HepG2 (cell line): ENCODE measurements around the gene HS6ST1. TPM values are rescaled to one million over a fixed set of nuclear protein-coding genes. Genes with fewer than 3 reads are reported as not detected.

Experiments
- ARID4A ChIP-seq: sonication (generic); formaldehyde crosslinking; IDR thresholded peaks from 2 replicates; pipeline ENCODE4 v1.5.0; 2020; ENCODE audit warnings: mild to moderate bottlenecking, missing genetic modification reagents, borderline replicate concordance
- ATF6 ChIP-seq: sonication (generic); formaldehyde crosslinking; conservative IDR thresholded peaks from 2 replicates; pipeline ENCODE4 v1.4.0; 2020; ENCODE audit warnings: missing genetic modification reagents
- CAMTA2 ChIP-seq: sonication (generic); formaldehyde crosslinking; IDR thresholded peaks from 2 replicates; pipeline ENCODE4 v1.4.0; 2020; ENCODE audit warnings: mild to moderate bottlenecking, missing genetic modification reagents, borderline replicate concordance
- CBX2 ChIP-seq, 2 experiments: fragments of 200-600 bp in 1 of 2; sonication (generic); formaldehyde crosslinking in 1 of 2; IDR thresholded peaks; 2 replicates each; pipeline versions ENCODE4 v1.7.0 to v1.8.1; 2018 to 2022; ENCODE audit warnings: low read depth in 2 of 2, low read length in 1 of 2, mild to moderate bottlenecking in 1 of 2, missing genetic modification reagents in 1 of 2
- CC2D1A ChIP-seq: sonication (generic); formaldehyde crosslinking; IDR thresholded peaks from 2 replicates; pipeline ENCODE4 v1.8.1; 2023; ENCODE audit warnings: mild to moderate bottlenecking, missing genetic modification reagents
- FOXC1 ChIP-seq: sonication (generic); formaldehyde crosslinking; IDR thresholded peaks from 2 replicates; pipeline ENCODE4 v1.8.0; 2022; ENCODE audit warnings: mild to moderate bottlenecking, missing genetic modification reagents, borderline replicate concordance
- KMT2B ChIP-seq: IDR thresholded peaks from 2 replicates; pipeline ENCODE4 v1.6.1; 2016; ENCODE audit warnings: missing genetic modification reagents, missing compliant biosample characterization
- MED8 ChIP-seq: sonication (generic); formaldehyde crosslinking; IDR thresholded peaks from 2 replicates; pipeline ENCODE4 v1.8.1; 2023; ENCODE audit warnings: mild to moderate bottlenecking, missing genetic modification reagents; ENCODE audit not compliant: insufficient replicate concordance
- RARA ChIP-seq: IDR thresholded peaks from 2 replicates; pipeline ENCODE4 v1.6.1; 2016; ENCODE audit warnings: missing genetic modification reagents, missing compliant biosample characterization
- SOX13 ChIP-seq, 3 experiments: fragments of 450-650 bp in 1 of 3; sonication (generic) in 1 of 3; formaldehyde crosslinking in 1 of 3; IDR thresholded peaks in 2 of 3; conservative IDR thresholded peaks in 1 of 3; 2 replicates each; pipeline versions ENCODE4 v1.5.0 to v1.6.1; 2016 to 2020; ENCODE audit warnings: antibody characterized with exemption in 1 of 3, mild to moderate bottlenecking in 1 of 3, missing compliant biosample characterization in 1 of 3, missing genetic modification reagents in 1 of 3, moderate library complexity in 1 of 3
- SPEN ChIP-seq: sonication (generic); formaldehyde crosslinking; IDR thresholded peaks from 2 replicates; pipeline ENCODE4 v1.5.1; 2020; ENCODE audit warnings: low read depth, mild to moderate bottlenecking, missing genetic modification reagents
- TAF15 ChIP-seq: fragments of 200-400 bp; formaldehyde crosslinking; IDR thresholded peaks from one replicate; pipeline ENCODE4 v1.6.1; 2018; ENCODE audit warnings: mild to moderate bottlenecking, low read depth, low read length; ENCODE audit not compliant: poor library complexity, severe bottlenecking
- ZEB1 ChIP-seq: IDR thresholded peaks from 2 replicates; pipeline ENCODE4 v1.6.1; 2012; ENCODE audit warnings: mild to moderate bottlenecking, low read depth, inconsistent platforms; ENCODE audit not compliant: insufficient replicate concordance
- ZNF10 ChIP-seq: sonication (generic); formaldehyde crosslinking; IDR thresholded peaks from 2 replicates; pipeline ENCODE4 v1.4.0; 2020; ENCODE audit warnings: mild to moderate bottlenecking, low read depth, missing genetic modification reagents, borderline replicate concordance
- ZNF20 ChIP-seq: sonication (generic); formaldehyde crosslinking; IDR thresholded peaks from 2 replicates; pipeline ENCODE4 v1.4.0; 2020; ENCODE audit warnings: mild to moderate bottlenecking, moderate library complexity, missing genetic modification reagents
- ZNF441 ChIP-seq: sonication (generic); formaldehyde crosslinking; IDR thresholded peaks from 2 replicates; pipeline ENCODE4 v1.7.0; 2021; ENCODE audit warnings: missing genetic modification reagents, borderline replicate concordance
- ZNF550 ChIP-seq: sonication (generic); formaldehyde crosslinking; IDR thresholded peaks from 2 replicates; pipeline ENCODE4 v1.4.0; 2020; ENCODE audit warnings: mild to moderate bottlenecking, missing genetic modification reagents, borderline replicate concordance
- ZNF709 ChIP-seq: sonication (generic); formaldehyde crosslinking; IDR thresholded peaks from 2 replicates; pipeline ENCODE4 v1.5.0; 2020; ENCODE audit warnings: mild to moderate bottlenecking, missing genetic modification reagents
- polyA plus RNA-seq, 8 experiments: library from polyadenylated mRNA; depleted of rRNA in 3 of 8; stranded (reverse) in 7 of 8; unstranded in 1 of 8; fragments of >200 nt; fragmentation: Illumina TruSeq in 4 of 8; extraction: Trizol in 4 of 8; gene quantifications; 2 replicates each; pipeline versions ENCODE4 v1.2.1 to v1.2.3, GENCODE V29; 2011 to 2016; ENCODE audit warnings: low read depth in 4 of 8, missing spikeins in 1 of 8, mixed read lengths in 1 of 8; ENCODE audit not compliant: insufficient read depth in 1 of 8
- total RNA-seq, 5 experiments: library from RNA; depleted of rRNA; stranded (reverse); fragments of >200 nt; fragmentation: Illumina TruSeq; extraction: Trizol; gene quantifications; 2 replicates each; pipeline ENCODE4 v1.2.3, GENCODE V29; 2016; ENCODE audit warnings: low read depth in 1 of 5
- TF ChIP-seq, protein P1 (sequence below): IDR thresholded peaks from 2 replicates; pipeline ENCODE4 v1.6.1; 2016; ENCODE audit warnings: mild to moderate bottlenecking

Gene HS6ST1
- total and polyA plus RNA-seq, 2 of the 13 experiments (the other 11 are each of a cell fraction or from before 2014, with no cell fraction given): 34.5 to 84.6 TPM

DNA sequence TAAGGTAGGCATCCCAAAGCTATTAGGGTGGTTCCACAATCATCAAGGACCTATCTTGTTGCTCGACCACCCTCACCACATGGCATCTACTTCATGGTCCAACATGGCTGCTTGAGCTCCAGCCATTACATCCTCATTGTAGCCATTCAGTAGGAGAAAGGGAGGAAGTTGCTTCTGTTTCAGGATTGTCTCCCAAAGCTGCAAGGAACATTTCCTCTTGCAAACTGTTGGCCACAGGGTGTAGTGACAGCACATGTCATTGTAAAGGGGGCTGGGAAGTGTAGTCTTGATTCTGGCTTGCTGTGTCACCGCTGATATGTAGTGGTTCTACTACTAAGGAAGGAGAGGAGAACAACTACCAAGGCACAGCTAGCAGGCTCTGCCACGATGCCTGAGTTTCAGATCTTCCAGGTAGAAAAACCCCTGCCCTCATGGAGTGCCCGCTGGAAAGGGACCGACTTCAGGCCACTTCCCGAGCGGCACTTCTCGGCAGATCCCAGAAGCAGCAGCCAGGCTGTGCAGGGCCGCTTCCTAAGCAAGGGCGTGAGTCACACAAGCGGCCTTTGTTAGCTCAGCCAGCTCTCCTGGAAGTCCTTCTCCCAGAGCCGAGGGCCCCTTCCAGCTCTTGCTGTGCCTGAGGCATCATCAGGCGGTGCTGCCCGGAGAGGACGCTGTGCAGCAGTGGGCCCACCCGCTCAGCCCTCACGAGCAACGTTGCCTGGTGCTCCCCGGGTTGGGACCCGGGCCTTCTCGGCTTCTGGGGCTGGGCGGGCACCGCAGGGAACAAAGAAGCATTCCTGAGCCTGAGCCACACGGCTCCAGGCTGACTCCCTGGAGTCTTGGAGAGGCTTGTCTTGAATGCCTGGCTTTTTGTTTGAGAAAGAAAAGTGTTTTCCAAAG lies 58.2 kb downstream of the HS6ST1 start (continued):
- 0 out of 2 replicates have a peak, but pooled peaks have one; percentile 37 for TF ChIP-seq FOXC1 (CRISPR knock-in tag)
- no peak for TF ChIP-seq ZNF20 (CRISPR knock-in tag)
- TF ChIP-seq CC2D1A (CRISPR knock-in tag): 0 out of 2 replicates have a peak, but pooled peaks have one; percentile 51
- TF ChIP-seq ATF6: no peak
- 0 out of 2 replicates have a peak, but pooled peaks have one; percentile 68 for TF ChIP-seq SPEN (CRISPR knock-in tag)
- peak; percentile 63; the same call in 1 of the 2 replicates for TF ChIP-seq KMT2B (CRISPR knock-in tag)
- TF ChIP-seq, protein P1, sequence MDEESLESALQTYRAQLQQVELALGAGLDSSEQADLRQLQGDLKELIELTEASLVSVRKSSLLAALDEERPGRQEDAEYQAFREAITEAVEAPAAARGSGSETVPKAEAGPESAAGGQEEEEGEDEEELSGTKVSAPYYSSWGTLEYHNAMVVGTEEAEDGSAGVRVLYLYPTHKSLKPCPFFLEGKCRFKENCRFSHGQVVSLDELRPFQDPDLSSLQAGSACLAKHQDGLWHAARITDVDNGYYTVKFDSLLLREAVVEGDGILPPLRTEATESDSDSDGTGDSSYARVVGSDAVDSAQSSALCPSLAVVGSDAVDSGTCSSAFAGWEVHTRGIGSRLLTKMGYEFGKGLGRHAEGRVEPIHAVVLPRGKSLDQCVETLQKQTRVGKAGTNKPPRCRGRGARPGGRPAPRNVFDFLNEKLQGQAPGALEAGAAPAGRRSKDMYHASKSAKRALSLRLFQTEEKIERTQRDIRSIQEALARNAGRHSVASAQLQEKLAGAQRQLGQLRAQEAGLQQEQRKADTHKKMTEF (CRISPR knock-in tag): peak; percentile 67; the same call in 1 of the 2 replicates
- no peak for TF ChIP-seq ZNF709 (CRISPR knock-in tag)
- TF ChIP-seq ZNF550 (CRISPR knock-in tag): 0 out of 2 replicates have a peak, but pooled peaks have one; percentile 3
- peak; percentile 66 for TF ChIP-seq MED8 (CRISPR knock-in tag)
- no peak for TF ChIP-seq CBX2 (IDR thresholded peaks at IDR 0.05; ENCODE audit: low read depth, low read length)
- TF ChIP-seq CBX2 (CRISPR knock-in tag; IDR thresholded peaks at IDR 0.05; ENCODE audit: low read depth): no peak
- TF ChIP-seq CAMTA2: 0 out of 2 replicates have a peak, but pooled peaks have one; percentile 79
- no peak for TF ChIP-seq RARA
- no peak for TF ChIP-seq ZNF441 (CRISPR knock-in tag)
- peak; percentile 61 for TF ChIP-seq TAF15
- TF ChIP-seq ARID4A (CRISPR knock-in tag): peak; percentile 38; the same call in 1 of the 2 replicates
- TF ChIP-seq SOX13 (IDR thresholded peaks at IDR 0.05): no peak
- peak in 1 of 2 experiments; percentile 40; a peak in 1 of 4 replicates for TF ChIP-seq SOX13 (CRISPR knock-in tag; conservative IDR thresholded peaks at IDR 0.05 in 1 of 2, IDR thresholded peaks at IDR 0.05 in 1 of 2)
- no peak for TF ChIP-seq ZNF10
- peak; percentile 21 for TF ChIP-seq ZEB1
